Tibial artery (tissue), 4 donors: ENCODE measurements around the gene ARFGAP1.

Experiments used
- DNase-seq, 2 donors: peaks; one replicate each; pipeline ENCODE4 v3.0.0-alpha.2; 2019
- H3K27ac ChIP-seq, 2 donors: fragments of 200-600 bp; sonication (generic) in 1 of 2; 1 replicate in 1 of 2; 2 replicates in 1 of 2; pipeline ENCODE4 v1.5.1; 2018 to 2019; ENCODE audit warnings: mild to moderate bottlenecking in 1 of 2
- H3K27me3 ChIP-seq, 2 donors: fragments of 200-600 bp; sonication (generic) in 1 of 2; one replicate each; pipeline versions ENCODE4 v1.5.1 to v1.6.0; 2016 to 2019
- H3K36me3 ChIP-seq, 3 donors: fragments of 200-600 bp; sonication (generic) in 2 of 3; one replicate each; pipeline ENCODE4 v1.5.1; 2016 to 2019; ENCODE audit warnings: mild to moderate bottlenecking in 2 of 3
- H3K4me1 ChIP-seq, 4 donors: fragments of 200-600 bp; sonication (generic) in 2 of 4; 1 replicate in 3 of 4; 2 replicates in 1 of 4; pipeline ENCODE4 v1.5.1; 2016 to 2019
- H3K4me3 ChIP-seq, 2 donors: fragments of 200-600 bp; sonication (generic) in 1 of 2; 1 replicate in 1 of 2; 2 replicates in 1 of 2; pipeline ENCODE4 v1.5.1; 2018 to 2019; ENCODE audit warnings: mild to moderate bottlenecking in 2 of 2
- H3K9me3 ChIP-seq, 3 donors: fragments of 200-600 bp; sonication (generic) in 1 of 3; one replicate each; pipeline ENCODE4 v1.5.1; 2016 to 2019
- CTCF ChIP-seq, 2 experiments: fragments of 200-600 bp in 1 of 2; fragments of 450-650 bp in 1 of 2; IDR thresholded peaks; one replicate each; pipeline ENCODE4 v1.5.1; 2017 to 2019; ENCODE audit warnings: antibody characterized with exemption in 2 of 2, mild to moderate bottlenecking in 1 of 2, moderate library complexity in 1 of 2
- intact Hi-C: fragments of 100-400 bp; cut with DNase I; formaldehyde crosslinking; loops from one replicate; pipeline ENCODE4 v1.15.0; 2023; ENCODE audit warnings: low total_unique reads

Gene ARFGAP1

GRCh38 chr20:63274381-63275228, 2.0 kb downstream of the ARFGAP1 start:
- H3K27me3 ChIP-seq: no peaks in the 10 kb centered on the region

DNA sequence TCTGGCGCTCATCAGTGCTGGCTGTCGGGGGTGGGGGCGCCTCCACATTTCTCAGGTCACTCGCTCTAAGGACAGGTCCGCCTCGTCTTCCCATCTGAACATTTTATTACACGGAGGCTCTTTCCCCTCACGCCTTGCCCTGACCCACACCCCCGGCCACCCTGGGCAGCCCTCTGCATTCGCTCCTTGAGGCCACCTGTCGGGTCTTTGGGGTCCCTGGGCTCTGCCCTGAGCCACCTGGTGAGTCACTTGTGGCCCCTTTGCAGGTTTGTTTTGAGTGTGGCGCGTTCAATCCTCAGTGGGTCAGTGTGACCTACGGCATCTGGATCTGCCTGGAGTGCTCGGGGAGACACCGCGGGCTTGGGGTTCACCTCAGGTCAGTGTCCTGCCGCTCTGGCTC, 3.2 kb downstream of the ARFGAP1 start:
- H3K27me3 ChIP-seq: no peaks in the 10 kb centered on the region
- no peak for TF ChIP-seq CTCF (IDR thresholded peaks at IDR 0.05)
- no peak overlapping the region for H3K4me3 ChIP-seq
- H3K9me3 ChIP-seq: no peaks in the 10 kb centered on the region
- DNase-seq: no peak
- H3K27ac ChIP-seq: no peak overlapping the region
- H3K36me3 ChIP-seq: peaks cover 26 to 56% (median 52%) of the 10 kb centered on the region in 3 donors
- peaks cover 0 to 28% (median 23%) of the 10 kb centered on the region in 4 donors for H3K4me1 ChIP-seq
- intact Hi-C loops: no loop called here

More at GRCh38 chr20:63274381-63275228, 2.0 kb downstream of the ARFGAP1 start:
- peaks cover 18 to 44% (median 40%) of the 10 kb centered on the region in 3 donors for H3K36me3 ChIP-seq
- peaks cover 0 to 28% (median 23%) of the 10 kb centered on the region in 4 donors for H3K4me1 ChIP-seq
- TF ChIP-seq CTCF (IDR thresholded peaks at IDR 0.05): no peak
- H3K4me3 ChIP-seq: no peak overlapping the region
- DNase-seq: no peak
- intact Hi-C loops: no loop called here
- no peak overlapping the region for H3K27ac ChIP-seq
- H3K9me3 ChIP-seq: no peaks in the 10 kb centered on the region

- intact Hi-C loops: no loop called here
- Histone ChIP-seq H3K4me3 (no peak overlapping the region), H3K27me3 (no peaks in the 10 kb centered on the region), H3K4me1 (peaks cover 0 to 23% (median 22%) of the 10 kb centered on the region in 4 donors), H3K9me3 (no peaks in the 10 kb centered on the region), H3K27ac (no peak overlapping the region), H3K36me3 (peaks cover 26 to 68% (median 64%) of the 10 kb centered on the region in 3 donors)
- no peak for DNase-seq
- no peak for TF ChIP-seq CTCF (IDR thresholded peaks at IDR 0.05)
These were observed 4.3 kb downstream of the ARFGAP1 start for GRCh38 chr20:63276956-63277355.

GRCh38 chr20:63277466-63278272, 5.1 kb downstream of the ARFGAP1 start:
- peaks cover 33 to 75% (median 71%) of the 10 kb centered on the region in 3 donors for H3K36me3 ChIP-seq
- DNase-seq: no peak
- H3K4me3 ChIP-seq: no peak overlapping the region
- TF ChIP-seq CTCF (IDR thresholded peaks at IDR 0.05): no peak
- H3K9me3 ChIP-seq: no peaks in the 10 kb centered on the region
- intact Hi-C loops: no loop called here
- peaks cover 0 to 22% (median 20%) of the 10 kb centered on the region in 4 donors for H3K4me1 ChIP-seq
- H3K27ac ChIP-seq: no peak overlapping the region
- no peaks in the 10 kb centered on the region for H3K27me3 ChIP-seq

DNA sequence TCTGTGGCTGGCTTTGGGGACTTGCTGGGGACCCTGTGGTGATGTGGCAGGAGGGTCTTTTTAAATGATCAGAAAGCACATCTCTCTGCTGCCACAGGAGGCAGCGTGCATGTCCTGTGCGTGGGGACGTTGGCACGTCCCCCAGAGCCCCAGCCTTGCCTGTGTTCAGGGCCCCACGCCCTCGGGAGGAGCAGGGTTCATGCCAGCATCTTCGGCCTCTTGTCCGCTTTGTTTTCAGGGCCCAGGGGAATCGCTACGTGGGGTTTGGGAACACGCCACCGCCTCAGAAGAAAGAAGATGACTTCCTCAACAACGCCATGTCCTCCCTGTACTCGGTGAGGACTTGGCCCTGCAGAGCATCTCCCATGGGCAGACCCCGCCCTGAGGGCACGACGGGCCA, 6.0 kb downstream of the ARFGAP1 start:
- Histone ChIP-seq H3K27ac (no peak overlapping the region), H3K27me3 (no peaks in the 10 kb centered on the region), H3K4me1 (peaks cover 0 to 17% (median 16%) of the 10 kb centered on the region in 4 donors), H3K4me3 (no peak overlapping the region), H3K36me3 (peaks cover 43 to 85% (median 81%) of the 10 kb centered on the region in 3 donors), H3K9me3 (no peaks in the 10 kb centered on the region)
- no peak for TF ChIP-seq CTCF (IDR thresholded peaks at IDR 0.05)
- intact Hi-C loops: no loop called here
- no peak for DNase-seq
